ENCODE measurements around the gene NMT1.

Gene NMT1

DNA sequence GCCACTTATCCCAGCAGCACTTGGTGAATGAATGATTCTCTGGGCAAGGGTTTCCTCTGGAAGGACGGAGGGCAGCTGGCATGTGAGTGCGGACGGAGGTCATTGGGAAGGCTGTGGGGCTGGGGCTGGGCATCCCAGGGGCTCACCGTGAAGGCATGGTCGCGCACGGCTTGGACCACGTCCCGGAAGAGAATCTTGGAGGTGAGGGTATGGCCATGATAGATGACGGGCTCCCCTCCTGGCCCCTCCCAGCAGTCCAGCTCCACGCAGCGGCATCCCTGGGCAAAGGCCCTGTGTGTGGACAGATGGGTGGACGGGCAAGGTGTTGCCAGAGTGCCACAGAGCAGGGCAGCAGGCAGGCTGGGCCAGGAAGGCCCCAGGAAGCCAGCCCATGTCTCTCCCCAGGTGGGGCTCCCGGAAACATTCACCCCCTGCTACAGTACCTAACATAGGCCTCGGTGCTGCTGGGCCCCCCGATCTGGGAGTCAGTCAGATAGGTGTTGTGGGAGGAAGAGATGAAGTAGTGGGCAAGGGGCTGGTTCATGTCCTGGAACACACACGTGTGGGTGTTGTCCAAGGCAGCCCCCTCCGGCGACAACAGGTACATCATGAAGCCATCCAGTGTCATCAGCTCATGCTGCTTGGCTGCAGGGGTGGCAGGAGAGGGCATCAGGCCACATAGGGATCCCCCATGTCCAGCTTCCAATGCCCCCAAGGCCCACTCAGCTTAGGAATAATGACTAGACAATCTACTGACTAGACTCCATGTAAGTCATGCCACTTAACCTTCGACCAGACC, 56.9 kb downstream of the NMT1 start:
- H2AFZ ChIP-seq (ENCODE audit: low read depth) = no peak overlapping the region
- no peaks in the 10 kb centered on the region for H4K20me1 ChIP-seq (ENCODE audit: insufficient read depth)
- no peak overlapping the region for H3K4me3 ChIP-seq (IDR thresholded peaks at IDR 0.05; ENCODE audit: insufficient read depth, low read depth, low read length)
- no peaks in the 10 kb centered on the region for H3K79me2 ChIP-seq (ENCODE audit: insufficient read depth, low read depth)
- no peaks in the 10 kb centered on the region for H3K27me3 ChIP-seq (ENCODE audit: insufficient read depth, low read depth)
- no peak overlapping the region for H3K9ac ChIP-seq
- no peak overlapping the region for H3K4me2 ChIP-seq
- H3K27ac ChIP-seq = no peak overlapping the region
- TF ChIP-seq, protein P1, sequence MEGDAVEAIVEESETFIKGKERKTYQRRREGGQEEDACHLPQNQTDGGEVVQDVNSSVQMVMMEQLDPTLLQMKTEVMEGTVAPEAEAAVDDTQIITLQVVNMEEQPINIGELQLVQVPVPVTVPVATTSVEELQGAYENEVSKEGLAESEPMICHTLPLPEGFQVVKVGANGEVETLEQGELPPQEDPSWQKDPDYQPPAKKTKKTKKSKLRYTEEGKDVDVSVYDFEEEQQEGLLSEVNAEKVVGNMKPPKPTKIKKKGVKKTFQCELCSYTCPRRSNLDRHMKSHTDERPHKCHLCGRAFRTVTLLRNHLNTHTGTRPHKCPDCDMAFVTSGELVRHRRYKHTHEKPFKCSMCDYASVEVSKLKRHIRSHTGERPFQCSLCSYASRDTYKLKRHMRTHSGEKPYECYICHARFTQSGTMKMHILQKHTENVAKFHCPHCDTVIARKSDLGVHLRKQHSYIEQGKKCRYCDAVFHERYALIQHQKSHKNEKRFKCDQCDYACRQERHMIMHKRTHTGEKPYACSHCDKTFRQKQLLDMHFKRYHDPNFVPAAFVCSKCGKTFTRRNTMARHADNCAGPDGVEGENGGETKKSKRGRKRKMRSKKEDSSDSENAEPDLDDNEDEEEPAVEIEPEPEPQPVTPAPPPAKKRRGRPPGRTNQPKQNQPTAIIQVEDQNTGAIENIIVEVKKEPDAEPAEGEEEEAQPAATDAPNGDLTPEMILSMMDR (conservative IDR thresholded peaks at IDR 0.05; ENCODE audit: low read depth, low read length) = no peak
- H3K36me3 ChIP-seq (ENCODE audit: insufficient read depth) = no peaks in the 10 kb centered on the region
- no peaks in the 10 kb centered on the region for H3K4me1 ChIP-seq (ENCODE audit: low read depth, poor library complexity, severe bottlenecking)

DNA sequence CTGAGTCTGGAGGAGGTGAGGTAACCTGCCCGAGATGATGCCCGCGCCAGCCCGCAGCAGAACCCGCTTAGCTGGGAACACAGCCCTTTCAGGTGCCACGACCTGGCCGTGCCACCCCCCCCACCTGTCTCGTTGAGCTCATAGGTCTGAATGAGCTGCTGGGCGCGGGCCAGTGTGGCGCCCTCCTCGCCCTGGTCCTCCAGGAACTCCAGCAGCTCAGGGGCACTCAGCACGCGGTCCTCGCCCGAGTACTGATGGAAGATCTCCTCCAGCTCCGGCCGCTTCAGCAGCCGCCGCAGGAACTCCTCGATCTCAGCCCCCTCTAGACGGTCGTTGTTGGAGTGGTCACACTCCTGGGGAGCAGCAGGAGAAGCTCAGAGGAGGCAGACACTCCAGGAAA, 57.6 kb downstream of the NMT1 start:
- Histone ChIP-seq H2AFZ (ENCODE audit: low read depth) (no peak overlapping the region), H3K4me3 (IDR thresholded peaks at IDR 0.05; ENCODE audit: insufficient read depth, low read depth, low read length) (no peak overlapping the region), H3K9ac (no peak overlapping the region), H3K4me2 (no peak overlapping the region), H3K4me1 (ENCODE audit: low read depth, poor library complexity, severe bottlenecking) (no peaks in the 10 kb centered on the region), H3K27me3 (ENCODE audit: insufficient read depth, low read depth) (no peaks in the 10 kb centered on the region), H3K27ac (no peak overlapping the region), H3K36me3 (ENCODE audit: insufficient read depth) (no peaks in the 10 kb centered on the region), H3K79me2 (ENCODE audit: insufficient read depth, low read depth) (no peaks in the 10 kb centered on the region), H4K20me1 (ENCODE audit: insufficient read depth) (no peaks in the 10 kb centered on the region)
- TF ChIP-seq, protein P1 (conservative IDR thresholded peaks at IDR 0.05; ENCODE audit: low read depth, low read length) = no peak

DNA sequence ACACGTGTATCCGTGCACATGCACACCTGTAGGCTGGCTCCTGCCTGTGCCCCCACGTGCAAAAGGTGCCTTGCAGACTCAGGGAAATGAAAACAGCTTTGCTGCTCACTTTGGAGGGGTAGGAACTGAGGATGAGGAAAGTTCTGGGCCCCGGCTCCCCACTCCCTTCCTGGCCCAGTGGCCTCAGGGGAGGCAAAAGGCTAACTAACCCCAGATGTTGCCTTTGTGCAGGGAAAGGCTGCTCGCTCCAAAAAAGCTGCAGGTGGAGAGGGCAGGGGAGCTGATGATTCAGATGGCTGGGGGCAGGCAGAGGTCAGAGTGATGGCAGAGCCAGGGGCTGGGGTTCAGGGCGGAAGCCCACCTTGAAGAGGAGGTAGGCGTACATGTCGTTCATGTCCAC, 58.8 kb downstream of the NMT1 start:
- H3K4me3 ChIP-seq (IDR thresholded peaks at IDR 0.05; ENCODE audit: insufficient read depth, low read depth, low read length) = no peak overlapping the region
- no peak overlapping the region for H3K9ac ChIP-seq
- H3K27me3 ChIP-seq (ENCODE audit: insufficient read depth, low read depth) = no peaks in the 10 kb centered on the region
- no peaks in the 10 kb centered on the region for H3K4me1 ChIP-seq (ENCODE audit: low read depth, poor library complexity, severe bottlenecking)
- no peaks in the 10 kb centered on the region for H4K20me1 ChIP-seq (ENCODE audit: insufficient read depth)
- H3K4me2 ChIP-seq = no peak overlapping the region
- TF ChIP-seq, protein P1 (conservative IDR thresholded peaks at IDR 0.05; ENCODE audit: low read depth, low read length) = no peak
- no peaks in the 10 kb centered on the region for H3K79me2 ChIP-seq (ENCODE audit: insufficient read depth, low read depth)
- no peak overlapping the region for H3K27ac ChIP-seq
- no peak overlapping the region for H2AFZ ChIP-seq (ENCODE audit: low read depth)
- no peaks in the 10 kb centered on the region for H3K36me3 ChIP-seq (ENCODE audit: insufficient read depth)

DNA sequence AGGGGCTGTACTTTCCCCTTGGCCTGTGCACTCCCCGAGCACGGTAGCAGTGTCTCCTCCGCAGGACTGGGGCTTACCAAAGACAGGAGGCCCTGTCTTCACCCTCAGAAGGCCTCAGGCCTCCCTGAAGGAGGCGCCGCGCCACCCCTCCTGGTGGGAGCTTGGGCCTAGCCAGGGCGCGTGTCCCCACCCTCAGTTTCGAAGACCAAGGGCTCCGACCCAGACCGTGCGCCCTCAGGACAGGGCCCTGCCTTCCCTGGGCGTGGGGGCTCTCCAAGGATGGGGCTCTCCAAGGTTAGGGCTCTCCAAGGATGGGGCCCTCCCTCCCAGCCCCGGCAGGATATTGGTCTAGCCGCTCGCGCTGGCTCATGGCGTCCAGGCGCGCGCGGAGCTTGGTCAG, 59.4 kb downstream of the NMT1 start:
- Histone ChIP-seq H3K27me3 (ENCODE audit: insufficient read depth, low read depth) (no peaks in the 10 kb centered on the region), H3K4me1 (ENCODE audit: low read depth, poor library complexity, severe bottlenecking) (no peaks in the 10 kb centered on the region), H3K36me3 (ENCODE audit: insufficient read depth) (no peaks in the 10 kb centered on the region), H4K20me1 (ENCODE audit: insufficient read depth) (no peaks in the 10 kb centered on the region), H3K27ac (no peak overlapping the region), H2AFZ (ENCODE audit: low read depth) (no peak overlapping the region), H3K4me3 (IDR thresholded peaks at IDR 0.05; ENCODE audit: insufficient read depth, low read depth, low read length) (no peak overlapping the region), H3K9ac (no peak overlapping the region), H3K79me2 (ENCODE audit: insufficient read depth, low read depth) (no peaks in the 10 kb centered on the region), H3K4me2 (no peak overlapping the region)
- TF ChIP-seq, protein P1 (conservative IDR thresholded peaks at IDR 0.05; ENCODE audit: low read depth, low read length) = no peak
